Sigmoid colon (tissue), 7 donors: ENCODE data around the gene STON2. TPM values are rescaled to one million over a fixed set of nuclear protein-coding genes. Genes with fewer than 3 reads are reported as not detected.

Experiments
- DNase-seq: peaks from one replicate; pipeline ENCODE4 v3.0.0-alpha.2; 2019
- H3K27ac ChIP-seq, 4 donors: fragments of 200-600 bp; sonication (generic); one replicate each; pipeline ENCODE4 v1.5.1; 2016 to 2019; ENCODE audit warnings: mild to moderate bottlenecking in 1 of 4
- H3K27me3 ChIP-seq, 3 donors: fragments of 200-600 bp; sonication (generic); one replicate each; pipeline ENCODE4 v1.5.1; 2019; ENCODE audit warnings: mild to moderate bottlenecking in 1 of 3
- H3K36me3 ChIP-seq, 4 donors: fragments of 200-600 bp; sonication (generic); one replicate each; pipeline ENCODE4 v1.5.1; 2016 to 2019
- H3K4me1 ChIP-seq, 4 donors: fragments of 200-600 bp; sonication (generic); one replicate each; pipeline ENCODE4 v1.5.1; 2017 to 2019
- H3K4me3 ChIP-seq, 4 donors: fragments of 200-600 bp; sonication (generic); one replicate each; pipeline ENCODE4 v1.5.1; 2017 to 2019; ENCODE audit warnings: mild to moderate bottlenecking in 2 of 4, moderate library complexity in 1 of 4
- H3K9me3 ChIP-seq, 4 donors: fragments of 200-600 bp in 3 of 4; sonication (generic) in 3 of 4; one replicate each; pipeline versions ENCODE4 v1.5.1 to v1.6.1; 2013 to 2019
- CTCF ChIP-seq, 4 experiments: fragments of 450-650 bp in 3 of 4; fragments of 200-600 bp in 1 of 4; IDR thresholded peaks; one replicate each; pipeline ENCODE4 v1.5.1; 2016 to 2019; ENCODE audit warnings: antibody characterized with exemption in 4 of 4, mild to moderate bottlenecking in 3 of 4, moderate library complexity in 2 of 4
- EP300 ChIP-seq, 4 donors: sonication (generic); formaldehyde crosslinking; IDR thresholded peaks; one replicate each; pipeline ENCODE4 v1.6.1; 2017; ENCODE audit warnings: antibody characterized with exemption in 4 of 4
- POLR2A ChIP-seq, 2 donors: fragments of 450-650 bp; IDR thresholded peaks; one replicate each; pipeline ENCODE4 v1.6.1; 2016; ENCODE audit warnings: antibody characterized with exemption in 2 of 2, mild to moderate bottlenecking in 2 of 2, moderate library complexity in 2 of 2
- POLR2AphosphoS5 ChIP-seq, 4 donors: sonication (generic); formaldehyde crosslinking; IDR thresholded peaks; one replicate each; pipeline ENCODE4 v1.6.1; 2017; ENCODE audit warnings: antibody characterized with exemption in 4 of 4
- WGBS, 2 donors: extraction: QIAGEN DNeasy Blood & Tissue Kit; methylation state at CpG; one replicate each; pipeline ENCODE4 v1.1.7; 2013; 5-methylcytosine and 5-hydroxymethylcytosine counted together
- intact Hi-C: fragments of 100-400 bp; cut with DNase I; formaldehyde crosslinking; loops from one replicate; pipeline ENCODE4 v1.15.1; 2023
- polyA plus RNA-seq, 3 donors: library from polyadenylated mRNA; stranded (reverse); fragments of 200-250 nt; gene quantifications; one replicate each; pipeline ENCODE4 v1.2.3, GENCODE V29; 2013
- total RNA-seq, 4 donors: library from RNA; depleted of rRNA; stranded (reverse); fragments of >200 nt; gene quantifications; one replicate each; pipeline ENCODE4 v1.1.0, GENCODE V29; 2016
- donor health status: healthy with polysubstance abuse.
- donor health status: Bipolar disorder and iron deficiency.
- donor health status: healthy.

STON2 gene
- total and polyA plus RNA-seq, 7 donors = 2.9 to 15.6 (median 12.2) TPM

GRCh38 chr14:81388336-81388735 lies 11.8 kb downstream of the STON2 start:
- no peaks in the 10 kb centered on the region for H3K36me3 ChIP-seq
- H3K27ac ChIP-seq = no peak overlapping the region
- DNase-seq = no peak
- no peaks in the 10 kb centered on the region for H3K4me1 ChIP-seq
- no peaks in the 10 kb centered on the region for H3K9me3 ChIP-seq
- H3K4me3 ChIP-seq = no peak overlapping the region
- intact Hi-C loops = no loop called here
- no peaks in the 10 kb centered on the region for H3K27me3 ChIP-seq
- 87 to 93% methylated on average over 2 of the region's 2 CpGs for WGBS, 2 donors
- TF ChIP-seq CTCF (IDR thresholded peaks at IDR 0.05) = no peak
- no peak for TF ChIP-seq EP300 (IDR thresholded peaks at IDR 0.05)
- TF ChIP-seq POLR2AphosphoS5 (IDR thresholded peaks at IDR 0.05) = no peak
- TF ChIP-seq POLR2A (IDR thresholded peaks at IDR 0.05) = no peak

- 76 to 80% methylated on average over 4 of the region's 4 CpGs for WGBS, 2 donors
- Histone ChIP-seq H3K4me3 (no peak overlapping the region), H3K4me1 (no peaks in the 10 kb centered on the region), H3K36me3 (no peaks in the 10 kb centered on the region), H3K27ac (no peak overlapping the region), H3K9me3 (no peaks in the 10 kb centered on the region), H3K27me3 (no peaks in the 10 kb centered on the region)
- TF ChIP-seq POLR2A (IDR thresholded peaks at IDR 0.05) = no peak
- no peak for TF ChIP-seq POLR2AphosphoS5 (IDR thresholded peaks at IDR 0.05)
- no peak for TF ChIP-seq EP300 (IDR thresholded peaks at IDR 0.05)
- TF ChIP-seq CTCF (IDR thresholded peaks at IDR 0.05) = no peak
- intact Hi-C loops = no loop called here
- DNase-seq = no peak
Measured at GRCh38 chr14:81386290-81386745, 13.8 kb downstream of the STON2 start.

- Histone ChIP-seq H3K27ac (no peak overlapping the region), H3K27me3 (no peaks in the 10 kb centered on the region), H3K4me3 (no peak overlapping the region), H3K36me3 (no peaks in the 10 kb centered on the region), H3K4me1 (no peaks in the 10 kb centered on the region), H3K9me3 (no peaks in the 10 kb centered on the region)
- WGBS, 2 donors = 82 to 91% methylated on average over 7 of the region's 7 CpGs
- no peak for DNase-seq
- TF ChIP-seq EP300 (IDR thresholded peaks at IDR 0.05) = no peak
- TF ChIP-seq POLR2A (IDR thresholded peaks at IDR 0.05) = no peak
- TF ChIP-seq POLR2AphosphoS5 (IDR thresholded peaks at IDR 0.05) = no peak
- TF ChIP-seq CTCF (IDR thresholded peaks at IDR 0.05) = no peak
- intact Hi-C loops = no loop called here
Measured at GRCh38 chr14:81385886-81386285, 14.2 kb downstream of the STON2 start.

- DNase-seq = no peak
- TF ChIP-seq POLR2AphosphoS5 (IDR thresholded peaks at IDR 0.05) = no peak
- H3K27me3 ChIP-seq = no peaks in the 10 kb centered on the region
- no peaks in the 10 kb centered on the region for H3K4me1 ChIP-seq
- intact Hi-C loops = no loop called here
- WGBS, 2 donors = 81 to 94% methylated on average over 1 of the region's 1 CpG
- H3K27ac ChIP-seq = no peak overlapping the region
- no peak overlapping the region for H3K4me3 ChIP-seq
- no peaks in the 10 kb centered on the region for H3K9me3 ChIP-seq
- H3K36me3 ChIP-seq = no peaks in the 10 kb centered on the region
Measured at GRCh38 chr14:81385419-81385818, 14.7 kb downstream of the STON2 start.

GRCh38 chr14:81384900-81385299 lies 15.2 kb downstream of the STON2 start:
- 64 to 69% methylated on average over 1 of the region's 1 CpG for WGBS, 2 donors
- intact Hi-C loops = no loop called here
- TF ChIP-seq CTCF (IDR thresholded peaks at IDR 0.05) (no peak), EP300 (IDR thresholded peaks at IDR 0.05) (no peak), POLR2AphosphoS5 (IDR thresholded peaks at IDR 0.05) (no peak), POLR2A (IDR thresholded peaks at IDR 0.05) (no peak)

More at GRCh38 chr14:81384900-81385299, 15.2 kb downstream of the STON2 start:
- H3K4me1 ChIP-seq = no peaks in the 10 kb centered on the region
- no peak overlapping the region for H3K27ac ChIP-seq
- no peaks in the 10 kb centered on the region for H3K27me3 ChIP-seq
- DNase-seq = no peak
- H3K4me3 ChIP-seq = no peak overlapping the region
- no peaks in the 10 kb centered on the region for H3K36me3 ChIP-seq
- H3K9me3 ChIP-seq = no peaks in the 10 kb centered on the region
